Subcutaneous abdominal adipose tissue (tissue), 5 donors: ENCODE measurements around the gene MICU2.

Experiments
- H3K27ac ChIP-seq: one replicate; pipeline ENCODE4 v1.7.0; 2013; ENCODE audit warnings: low read depth, mild to moderate bottlenecking, inconsistent platforms, low read length, moderate library complexity
- H3K27me3 ChIP-seq, 5 donors: one replicate each; pipeline ENCODE4 v1.7.0; 2013; ENCODE audit warnings: low read length in 5 of 5, inconsistent platforms in 1 of 5; ENCODE audit not compliant: control insufficient read depth in 5 of 5, insufficient read depth in 4 of 5
- H3K36me3 ChIP-seq, 5 donors: one replicate each; pipeline ENCODE4 v1.7.0; 2013; ENCODE audit warnings: low read length in 5 of 5; ENCODE audit not compliant: control insufficient read depth in 5 of 5, insufficient read depth in 5 of 5
- H3K4me1 ChIP-seq, 5 donors: one replicate each; pipeline ENCODE4 v1.7.0; 2013; ENCODE audit warnings: low read length in 5 of 5, mild to moderate bottlenecking in 3 of 5, moderate library complexity in 1 of 5; ENCODE audit not compliant: control insufficient read depth in 5 of 5, insufficient read depth in 5 of 5
- H3K4me3 ChIP-seq, 5 donors: one replicate each; pipeline ENCODE4 v1.7.0; 2013; ENCODE audit warnings: low read length in 5 of 5, low read depth in 1 of 5
- H3K9ac ChIP-seq, 5 donors: one replicate each; pipeline ENCODE4 v1.7.0; 2013; ENCODE audit warnings: low read length in 5 of 5, mild to moderate bottlenecking in 4 of 5, moderate library complexity in 3 of 5
- H3K9me3 ChIP-seq, 5 donors: one replicate each; pipeline ENCODE4 v1.7.0; 2013; ENCODE audit warnings: low read length in 5 of 5; ENCODE audit not compliant: control insufficient read depth in 5 of 5
- donor health status: healthy.
- donor health status: healthy.
- donor health status: healthy.
- donor health status: healthy.
- donor health status: healthy.

The MICU2 gene

DNA sequence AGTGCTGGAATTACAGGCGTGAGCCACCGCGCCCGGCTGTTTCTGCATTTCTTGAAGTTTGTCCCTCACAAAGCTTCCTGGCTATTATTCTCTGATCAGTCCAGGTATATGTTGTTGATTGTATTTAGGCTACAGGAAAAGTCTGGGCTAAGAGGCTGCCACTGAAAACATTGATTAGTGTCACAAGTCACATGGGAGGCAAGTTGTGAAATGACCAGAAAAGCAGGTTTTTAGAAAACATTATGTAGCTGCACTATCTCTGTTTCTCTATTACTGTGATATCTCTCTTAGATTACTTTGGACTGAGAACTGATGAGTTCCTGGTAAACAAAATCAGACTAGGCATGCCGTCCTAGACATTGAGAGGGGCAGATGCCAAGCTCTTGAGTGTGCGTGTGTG, 128.9 kb downstream of the MICU2 start:
- Histone ChIP-seq H3K9ac (no peak overlapping the region), H3K4me1 (peaks cover 1 to 13% (median 10%) of the 10 kb centered on the region in 5 donors), H3K36me3 (no peaks in the 10 kb centered on the region), H3K4me3 (no peak overlapping the region), H3K9me3 (peaks cover 0 to 4% (median 0%) of the 10 kb centered on the region in 5 donors), H3K27ac (no peak overlapping the region), H3K27me3 (no peaks in the 10 kb centered on the region)

DNA sequence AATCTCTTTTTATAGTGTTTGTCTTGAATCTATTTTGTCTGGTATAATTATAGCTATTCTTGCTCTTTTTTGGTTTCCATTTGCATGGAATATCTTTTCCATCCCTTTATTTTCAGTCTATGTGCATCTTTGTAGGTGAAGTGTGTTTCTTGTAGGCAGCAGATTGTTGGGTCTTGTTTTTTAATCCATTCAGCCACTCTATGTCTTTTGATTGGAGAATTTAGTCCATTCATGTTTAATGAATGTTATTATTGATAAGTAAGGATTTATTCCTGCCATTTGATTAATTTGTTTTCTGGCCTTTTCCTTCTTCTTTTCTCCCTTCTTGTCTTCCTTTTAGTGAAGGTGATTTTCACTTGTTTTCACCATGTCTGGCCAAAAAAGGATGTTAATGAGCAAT, 133.2 kb downstream of the MICU2 start:
- no peaks in the 10 kb centered on the region for H3K27me3 ChIP-seq
- no peak overlapping the region for H3K9ac ChIP-seq
- no peaks in the 10 kb centered on the region for H3K36me3 ChIP-seq
- no peaks in the 10 kb centered on the region for H3K4me1 ChIP-seq
- H3K9me3 ChIP-seq, result peaks cover 0 to 4% (median 0%) of the 10 kb centered on the region in 5 donors
- H3K27ac ChIP-seq, result no peak overlapping the region
- no peak overlapping the region for H3K4me3 ChIP-seq

DNA sequence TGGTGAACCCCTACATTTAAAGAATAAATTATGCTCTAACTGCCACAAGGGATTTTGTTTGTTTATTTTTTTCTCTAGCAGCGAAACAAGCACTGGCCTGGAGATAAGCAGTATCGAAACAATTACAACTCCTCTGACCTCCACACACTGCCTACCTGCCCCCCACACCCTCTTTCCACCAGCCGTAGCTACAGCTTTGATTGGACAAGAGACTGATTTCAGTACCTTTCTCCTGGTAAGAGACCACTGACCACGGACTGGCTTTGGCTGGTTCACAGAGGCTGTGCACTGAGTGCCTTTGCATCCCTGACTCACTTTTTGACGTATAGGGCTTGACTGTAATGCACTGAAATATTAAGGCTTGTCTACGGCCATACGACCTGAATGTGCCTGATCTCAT, 137.4 kb downstream of the MICU2 start:
- Histone ChIP-seq H3K27me3 (no peaks in the 10 kb centered on the region), H3K9me3 (peaks cover 0 to 4% (median 0%) of the 10 kb centered on the region in 5 donors), H3K9ac (no peak overlapping the region), H3K4me3 (no peak overlapping the region), H3K4me1 (no peaks in the 10 kb centered on the region), H3K27ac (no peak overlapping the region), H3K36me3 (no peaks in the 10 kb centered on the region)

DNA sequence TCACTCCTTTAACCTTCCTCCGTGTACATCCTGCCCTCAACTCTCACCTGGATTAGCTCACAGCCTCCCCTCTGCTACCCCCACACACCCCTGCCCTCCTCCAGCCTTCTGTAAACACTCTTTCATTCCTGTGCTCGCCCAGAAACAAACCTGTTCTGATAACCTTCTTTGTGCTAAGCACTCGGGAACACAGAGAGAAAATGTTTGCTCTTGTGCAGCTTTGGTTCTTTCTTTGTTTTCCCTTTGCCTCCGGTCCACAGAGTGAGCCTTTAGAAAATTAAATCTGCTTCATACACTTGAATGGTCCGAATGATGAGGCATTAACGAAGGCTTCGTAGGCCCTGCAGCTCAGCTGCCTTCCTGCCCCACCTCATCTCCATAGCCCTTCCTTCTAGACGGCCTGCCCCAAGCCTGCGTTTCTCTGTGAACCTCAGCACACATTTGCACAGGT, 138.2 kb downstream of the MICU2 start:
- no peak overlapping the region for H3K4me3 ChIP-seq
- no peaks in the 10 kb centered on the region for H3K4me1 ChIP-seq
- H3K9ac ChIP-seq, result no peak overlapping the region
- no peaks in the 10 kb centered on the region for H3K27me3 ChIP-seq
- H3K9me3 ChIP-seq, result peaks cover 0 to 4% (median 0%) of the 10 kb centered on the region in 5 donors
- no peak overlapping the region for H3K27ac ChIP-seq
- no peaks in the 10 kb centered on the region for H3K36me3 ChIP-seq

DNA sequence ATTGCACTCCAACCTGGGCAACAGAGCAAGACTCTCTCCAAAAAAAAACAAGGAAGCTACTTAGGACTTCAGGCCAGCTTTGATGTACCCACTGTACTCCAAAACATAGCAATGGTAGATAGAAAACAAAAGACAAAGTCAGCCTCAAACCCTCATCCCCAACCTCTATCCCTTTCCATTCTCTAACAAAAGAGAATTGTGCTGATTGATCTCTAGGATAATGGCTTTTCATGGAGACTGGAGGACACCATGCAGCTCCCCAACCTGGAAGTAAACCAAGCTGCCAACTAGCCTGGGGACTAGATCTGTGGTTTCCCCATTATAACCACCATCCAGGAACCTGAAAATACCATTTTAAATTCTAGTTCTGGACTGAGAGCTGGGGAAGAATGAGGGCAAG, 140.5 kb downstream of the MICU2 start:
- no peak overlapping the region for H3K27ac ChIP-seq
- H3K27me3 ChIP-seq, result no peaks in the 10 kb centered on the region
- peaks cover 0 to 6% (median 3%) of the 10 kb centered on the region in 5 donors for H3K4me1 ChIP-seq

DNA sequence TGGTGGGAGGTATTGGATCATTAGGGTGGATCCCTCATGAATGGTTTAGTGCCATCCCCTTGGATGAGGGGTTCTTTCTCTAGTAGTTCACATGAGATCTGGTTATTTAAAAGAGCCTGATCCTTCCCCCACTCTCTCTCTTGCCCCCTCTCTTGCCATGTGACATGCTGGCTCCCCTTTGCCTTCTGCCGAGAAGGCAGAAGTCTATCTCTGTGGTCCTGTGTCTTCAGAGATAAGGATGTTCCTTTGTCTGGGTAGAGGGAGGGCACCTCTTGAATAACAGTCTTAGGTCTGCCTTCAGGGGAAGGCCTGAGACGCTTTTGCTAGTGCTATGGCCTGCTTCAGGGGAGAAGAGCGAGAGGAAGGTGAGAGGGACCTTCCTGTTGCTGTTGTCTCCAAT, 142.8 kb downstream of the MICU2 start:
- Histone ChIP-seq H3K9ac (no peak overlapping the region), H3K9me3 (no peaks in the 10 kb centered on the region), H3K4me3 (no peak overlapping the region), H3K27ac (no peak overlapping the region), H3K27me3 (no peaks in the 10 kb centered on the region), H3K36me3 (no peaks in the 10 kb centered on the region), H3K4me1 (peaks cover 0 to 16% (median 12%) of the 10 kb centered on the region in 5 donors)

More for the DNA sequence above, 140.5 kb downstream of the MICU2 start:
- Histone ChIP-seq H3K9ac (no peak overlapping the region), H3K9me3 (no peaks in the 10 kb centered on the region), H3K36me3 (no peaks in the 10 kb centered on the region), H3K4me3 (no peak overlapping the region)

DNA sequence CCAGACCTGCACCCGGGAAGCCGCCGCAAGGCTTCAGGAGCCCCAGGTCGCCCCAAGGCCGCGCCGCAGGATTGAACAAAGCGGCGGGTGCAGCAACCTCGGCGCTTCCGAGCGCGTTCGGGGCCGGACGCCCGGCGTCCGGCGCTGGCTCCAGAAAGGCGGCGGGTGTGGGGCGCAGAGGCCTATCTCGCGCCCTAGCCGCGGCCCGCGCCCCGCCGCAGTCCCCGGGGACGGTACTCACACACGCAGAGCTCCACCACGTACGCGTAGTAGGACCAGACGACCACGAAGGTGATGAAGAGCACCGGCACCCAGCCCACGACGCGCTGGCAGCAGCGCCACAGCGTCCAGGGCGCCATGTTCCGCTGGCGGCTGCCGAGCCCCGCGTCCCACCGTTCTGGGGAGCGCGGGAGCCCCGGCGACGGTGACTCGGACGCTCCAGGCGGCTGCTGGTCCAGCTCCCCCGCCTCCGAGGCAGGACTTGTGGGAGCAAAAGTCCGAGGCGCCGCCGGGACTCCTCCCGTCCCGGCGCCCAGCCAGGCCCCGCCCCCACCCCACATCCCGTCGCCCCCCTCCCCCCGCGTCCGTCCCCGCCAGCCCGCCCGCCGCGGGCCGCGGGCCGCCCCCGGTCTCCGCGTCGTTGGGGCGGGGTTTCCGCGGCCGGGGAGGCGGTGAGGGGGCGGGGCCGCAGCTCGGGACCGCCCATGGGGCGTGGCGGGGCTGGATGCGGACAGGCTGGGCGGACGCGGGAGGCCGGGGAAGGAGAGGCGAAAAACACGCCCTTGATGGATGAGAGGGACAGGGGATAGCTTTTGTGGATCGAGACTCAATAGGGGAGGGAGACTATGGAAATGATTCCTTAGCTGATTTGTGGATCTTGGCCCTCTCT, 144.9 kb downstream of the MICU2 start, which contains the start of gene ZDHHC20:
Gene ZDHHC20 (minus strand): TSS at position 491 of the 889 bp plus-strand sequence. CDS start 132 bp downstream, at position 359.
- Histone ChIP-seq H3K9me3 (no peaks in the 10 kb centered on the region), H3K36me3 (no peaks in the 10 kb centered on the region), H3K9ac (peak within 1 kb of the TSS; percentile 12 to 88 (median 80)), H3K4me1 (peaks cover 0 to 16% (median 12%) of the 10 kb centered on the region in 5 donors), H3K27me3 (no peaks in the 10 kb centered on the region), H3K4me3 (peak within 1 kb of the TSS; percentile 72 to 99 (median 96)), H3K27ac (peak within 1 kb of the TSS; percentile 50)

DNA sequence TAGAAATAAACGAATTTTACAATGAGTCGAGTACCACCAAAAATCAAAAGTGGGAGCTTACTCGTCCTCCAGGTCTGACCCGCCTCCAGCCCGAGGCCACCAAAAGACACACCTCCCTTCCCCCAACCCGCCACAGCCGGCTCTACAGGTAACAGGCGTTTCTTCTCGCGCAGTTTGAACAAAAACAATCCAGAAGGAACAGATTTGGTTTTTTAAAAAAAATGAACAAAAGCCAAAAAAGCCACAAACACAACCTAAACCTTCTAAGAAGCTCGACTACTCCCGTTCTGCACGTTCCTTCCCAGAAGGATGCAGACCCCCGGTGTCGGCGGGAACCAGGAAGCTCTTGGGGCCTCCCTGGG, 145.5 kb downstream of the MICU2 start:
- Histone ChIP-seq H3K9ac (peak overlapping the region; percentile 12 to 88 (median 80)), H3K36me3 (no peaks in the 10 kb centered on the region), H3K27me3 (no peaks in the 10 kb centered on the region), H3K9me3 (no peaks in the 10 kb centered on the region), H3K4me3 (peak overlapping the region; percentile 72 to 99 (median 96)), H3K27ac (peak overlapping the region; percentile 50), H3K4me1 (peaks cover 0 to 16% (median 12%) of the 10 kb centered on the region in 5 donors)

DNA sequence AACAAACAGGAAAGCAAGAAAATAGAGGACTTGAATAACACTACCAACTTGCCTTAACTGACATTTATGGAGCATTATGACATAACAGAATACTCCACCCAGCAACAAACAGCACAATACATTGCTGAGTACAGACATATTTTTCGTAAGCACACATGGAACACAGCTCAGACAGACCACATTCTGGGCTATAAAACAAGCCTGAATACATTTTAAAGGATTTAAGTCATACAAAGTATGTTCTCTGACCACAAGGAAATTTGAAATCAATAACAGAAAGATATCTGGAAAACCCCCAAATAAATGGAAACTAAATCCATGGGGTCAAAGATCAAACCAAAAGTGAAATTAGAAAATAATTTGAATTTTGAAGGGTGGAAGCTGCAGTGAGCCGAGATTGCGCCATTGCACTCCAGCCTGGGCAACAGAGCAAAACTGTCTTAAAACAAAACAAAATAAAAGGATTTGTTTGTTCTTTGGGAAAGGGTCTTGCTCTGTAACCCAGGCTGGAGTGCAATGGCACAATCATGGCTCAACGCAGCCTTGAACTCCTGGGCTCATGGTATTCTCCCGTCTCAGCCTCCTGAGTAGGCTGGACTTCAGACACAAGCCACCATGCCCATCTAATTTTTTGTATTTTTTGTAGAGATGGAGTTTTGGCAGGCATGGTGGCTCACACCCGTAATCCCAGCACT, 150.4 kb downstream of the MICU2 start:
- H3K9me3 ChIP-seq, result peaks cover 0 to 4% (median 0%) of the 10 kb centered on the region in 5 donors
- H3K4me1 ChIP-seq, result peaks cover 0 to 12% (median 10%) of the 10 kb centered on the region in 5 donors
- H3K27me3 ChIP-seq, result no peaks in the 10 kb centered on the region
- H3K27ac ChIP-seq, result no peak overlapping the region
- no peak overlapping the region for H3K4me3 ChIP-seq
- H3K9ac ChIP-seq, result no peak overlapping the region
- no peaks in the 10 kb centered on the region for H3K36me3 ChIP-seq

DNA sequence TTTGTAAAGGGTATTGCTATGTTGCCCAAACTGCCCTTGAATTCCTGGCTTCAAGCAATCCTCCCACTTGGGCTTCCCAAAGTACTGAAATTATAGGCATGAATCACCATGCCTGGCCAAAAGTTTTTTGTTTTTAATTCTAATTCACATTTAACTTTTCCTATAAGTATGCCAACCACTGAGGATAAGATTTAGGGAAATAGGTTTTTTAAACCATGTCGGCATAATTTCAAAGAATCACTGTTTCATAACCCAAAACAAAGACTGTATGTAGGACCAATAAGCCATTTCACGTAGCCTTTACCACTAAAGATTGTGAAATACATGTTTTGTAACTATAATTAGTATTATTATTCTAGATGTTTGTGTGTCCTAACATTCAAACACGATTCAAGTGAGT, 153.0 kb downstream of the MICU2 start:
- Histone ChIP-seq H3K27ac (no peak overlapping the region), H3K4me1 (no peaks in the 10 kb centered on the region), H3K9ac (no peak overlapping the region)

More for the DNA sequence above, 153.0 kb downstream of the MICU2 start:
- H3K4me3 ChIP-seq, result no peak overlapping the region
- H3K27me3 ChIP-seq, result no peaks in the 10 kb centered on the region
- peaks cover 0 to 4% (median 0%) of the 10 kb centered on the region in 5 donors for H3K9me3 ChIP-seq
- H3K36me3 ChIP-seq, result no peaks in the 10 kb centered on the region
